Dermis microvascular lymphatic vessel endothelial cell (primary cell): ENCODE measurements around the gene PCNX2. TPM values are rescaled to one million over a fixed set of nuclear protein-coding genes. Genes with fewer than 3 reads are reported as not detected.

Source experiments
- DNase-seq, 2 donors: peaks; one replicate each; pipeline versions ENCODE4 v3.0.0 to v3.0.0-alpha.2; 2010; ENCODE audit warnings: low read depth in 2 of 2
- total RNA-seq: library from RNA; depleted of rRNA; stranded (reverse); fragments of >200 nt; gene quantifications from 2 replicates; pipeline ENCODE4 v1.2.1, GENCODE V29; 2014

Gene PCNX2
- total RNA-seq, 1 donor from 2014 or later, result 1.4 TPM

DNA sequence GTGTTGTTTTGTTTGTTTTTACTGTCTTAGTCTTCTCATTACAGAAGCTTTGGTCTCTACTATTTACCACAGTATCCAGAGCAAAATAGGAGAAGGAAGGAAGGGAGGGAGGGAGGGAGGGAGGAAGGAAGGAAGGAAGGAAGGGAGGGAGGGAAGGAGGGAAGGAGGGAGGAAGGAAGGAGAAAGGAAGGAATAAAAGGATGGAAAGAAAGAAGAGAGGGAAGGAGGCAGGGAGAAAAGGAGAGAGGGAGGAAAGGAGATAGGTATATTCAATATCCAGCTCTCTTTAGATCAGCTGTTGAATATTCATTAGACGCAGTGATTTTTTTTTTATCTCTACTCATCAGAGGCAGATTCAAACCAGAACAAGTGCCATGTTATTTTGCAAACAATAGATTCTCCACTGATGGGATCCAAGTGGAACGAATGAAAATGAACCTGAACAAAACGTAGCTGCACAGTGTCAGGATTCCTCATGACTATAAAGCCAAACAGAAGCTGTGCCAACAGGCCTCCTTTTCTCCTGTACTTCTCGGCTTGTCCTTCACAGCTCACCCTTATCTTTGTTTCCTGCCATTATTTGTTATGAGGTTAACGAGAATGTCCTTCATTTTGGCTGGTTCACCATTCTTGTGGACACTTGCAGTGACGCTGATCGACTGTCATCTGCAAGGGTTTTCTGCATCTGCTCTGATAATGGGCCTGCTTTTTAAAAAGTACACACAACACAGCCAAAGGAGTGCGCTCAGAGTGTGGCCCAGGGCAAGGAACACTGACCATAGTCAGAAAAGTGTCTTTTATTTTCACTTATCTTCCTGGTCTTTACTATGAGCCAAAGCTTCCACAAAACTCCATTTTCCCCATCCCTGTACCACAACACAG, 352.9 kb downstream of the PCNX2 start:
- DNase-seq, result no peak

GRCh38 chr1:232940262-232940661, 355.3 kb downstream of the PCNX2 start:
- no peak for DNase-seq

GRCh38 chr1:232939748-232940147, 355.8 kb downstream of the PCNX2 start:
- no peak for DNase-seq

DNA sequence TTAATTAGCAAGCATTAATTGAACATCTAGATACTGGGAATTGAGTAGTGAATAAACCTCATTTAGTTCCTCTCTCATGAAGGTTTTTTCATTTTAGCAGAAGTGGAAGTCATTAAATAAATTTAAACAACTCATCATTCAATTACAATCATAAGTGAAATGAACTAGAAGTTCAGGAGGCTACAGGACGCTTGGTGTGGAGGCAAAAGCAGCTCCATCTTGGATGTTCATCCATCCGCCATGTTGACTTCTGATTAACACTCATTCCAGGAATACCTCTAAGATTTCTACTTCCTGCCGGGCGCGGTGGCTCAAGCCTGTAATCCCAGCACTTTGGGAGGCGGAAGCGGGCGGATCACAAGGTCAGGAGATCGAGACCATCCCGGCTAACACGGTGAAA, 356.6 kb downstream of the PCNX2 start:
- DNase-seq, result no peak

DNA sequence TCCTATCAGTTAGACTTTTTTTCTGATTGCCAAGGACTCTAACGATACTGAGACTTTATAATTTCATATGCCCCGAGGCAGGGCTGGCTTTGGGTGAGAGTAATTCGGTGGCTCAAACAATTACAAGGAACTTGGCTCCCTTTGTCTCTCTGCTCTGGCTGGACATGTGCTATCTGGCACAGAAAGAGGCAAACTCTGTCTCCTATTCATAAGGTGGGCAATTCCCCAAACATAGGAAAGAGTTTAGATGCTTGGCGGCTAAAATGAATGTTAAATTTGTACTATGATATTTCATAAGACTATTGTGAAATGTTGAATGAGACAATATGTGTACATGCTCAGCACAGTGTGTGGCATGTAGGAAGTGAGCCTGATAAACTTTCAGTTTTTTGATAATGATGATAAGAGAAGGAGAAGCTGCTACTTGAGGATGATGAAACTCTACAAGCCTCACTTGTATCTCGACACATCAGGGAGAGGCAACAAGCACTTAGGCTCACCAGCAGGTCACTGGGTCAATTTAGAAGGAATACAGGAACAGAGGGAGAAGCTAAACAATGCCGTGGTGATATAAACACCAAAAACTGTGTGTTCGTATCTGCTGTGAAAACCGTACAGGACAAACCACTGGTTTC, 357.7 kb downstream of the PCNX2 start:
- DNase-seq, result no peak

DNA sequence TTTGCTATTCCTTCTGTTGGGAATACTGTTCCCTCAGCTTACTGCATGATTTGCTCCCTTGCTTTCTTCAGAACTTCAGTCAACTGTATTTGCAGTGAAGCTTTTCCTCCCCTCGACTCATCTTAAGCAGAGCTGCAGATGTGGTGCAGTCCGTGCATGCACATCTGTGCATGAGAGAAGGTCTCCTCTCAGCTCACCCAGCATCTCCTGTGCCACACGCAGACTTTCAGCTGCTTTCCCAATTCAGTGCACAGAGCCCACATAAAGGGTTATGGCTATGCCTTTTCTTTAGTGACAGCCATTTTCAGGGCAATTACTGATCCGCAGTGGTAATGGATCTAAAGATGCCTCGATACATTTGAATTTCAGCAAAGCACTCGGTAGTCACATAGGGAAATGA, 358.6 kb downstream of the PCNX2 start:
- no peak for DNase-seq

Other genes starting within 250 kb of the PCNX2 start
- gene MAP3K21, start 32.0 kb upstream of the PCNX2 start, total RNA-seq, result 0.90 and 1.3 TPM in 2 replicates